ENCODE data around the gene UNK.

DNA sequence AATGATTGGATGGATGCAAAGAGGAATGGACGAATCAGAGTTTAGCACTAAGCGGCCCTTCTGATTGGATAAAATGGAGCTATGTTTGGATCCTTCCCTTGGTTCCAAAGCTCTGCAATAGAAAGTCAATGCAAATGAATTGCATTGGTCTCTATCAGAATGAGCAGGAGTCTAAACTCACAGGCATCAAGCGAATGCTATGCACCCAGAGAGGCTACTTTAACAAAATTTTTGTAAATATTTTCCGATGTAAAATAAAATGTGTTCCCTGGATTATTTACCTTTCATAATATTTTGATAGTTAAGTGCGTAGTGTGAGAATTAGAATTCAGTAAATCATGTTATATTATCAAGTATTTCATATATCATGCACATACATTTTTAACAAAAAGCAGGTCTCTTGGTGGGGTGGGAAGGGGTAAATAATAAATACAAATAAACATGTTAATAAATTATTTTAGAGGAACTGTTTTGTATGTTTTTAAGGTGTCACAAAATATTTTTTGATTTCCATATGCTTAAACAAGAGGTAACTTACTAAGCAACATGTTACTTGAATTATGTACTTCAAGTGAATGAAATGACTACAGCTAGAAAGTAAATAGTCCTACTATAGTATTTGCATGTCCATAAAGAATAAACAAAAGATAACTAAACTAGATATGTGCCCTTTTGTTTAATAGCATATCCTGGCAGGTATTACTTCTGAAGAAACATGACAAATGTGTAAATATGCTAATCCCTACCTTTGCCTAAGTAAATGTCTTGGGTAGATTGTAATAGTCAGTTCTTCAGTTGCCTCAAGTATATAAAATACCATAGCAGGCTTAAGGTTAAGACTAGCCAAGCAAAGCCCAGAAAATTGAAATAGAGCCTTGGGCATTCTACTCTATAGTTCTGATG, 4.4 kb upstream of the UNK start:
- TF ChIP-seq, protein P1, sequence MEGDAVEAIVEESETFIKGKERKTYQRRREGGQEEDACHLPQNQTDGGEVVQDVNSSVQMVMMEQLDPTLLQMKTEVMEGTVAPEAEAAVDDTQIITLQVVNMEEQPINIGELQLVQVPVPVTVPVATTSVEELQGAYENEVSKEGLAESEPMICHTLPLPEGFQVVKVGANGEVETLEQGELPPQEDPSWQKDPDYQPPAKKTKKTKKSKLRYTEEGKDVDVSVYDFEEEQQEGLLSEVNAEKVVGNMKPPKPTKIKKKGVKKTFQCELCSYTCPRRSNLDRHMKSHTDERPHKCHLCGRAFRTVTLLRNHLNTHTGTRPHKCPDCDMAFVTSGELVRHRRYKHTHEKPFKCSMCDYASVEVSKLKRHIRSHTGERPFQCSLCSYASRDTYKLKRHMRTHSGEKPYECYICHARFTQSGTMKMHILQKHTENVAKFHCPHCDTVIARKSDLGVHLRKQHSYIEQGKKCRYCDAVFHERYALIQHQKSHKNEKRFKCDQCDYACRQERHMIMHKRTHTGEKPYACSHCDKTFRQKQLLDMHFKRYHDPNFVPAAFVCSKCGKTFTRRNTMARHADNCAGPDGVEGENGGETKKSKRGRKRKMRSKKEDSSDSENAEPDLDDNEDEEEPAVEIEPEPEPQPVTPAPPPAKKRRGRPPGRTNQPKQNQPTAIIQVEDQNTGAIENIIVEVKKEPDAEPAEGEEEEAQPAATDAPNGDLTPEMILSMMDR (IDR thresholded peaks at IDR 0.05): no peak
- TF ChIP-seq POLR2A (IDR thresholded peaks at IDR 0.05) (no peak), POLR2AphosphoS5 (IDR thresholded peaks at IDR 0.05) (no peak)
